Ovary (tissue), 9 donors: ENCODE measurements around the gene DPM3. TPM values are rescaled to one million over a fixed set of nuclear protein-coding genes. Genes with fewer than 3 reads are reported as not detected.

Source experiments
- DNase-seq, 5 donors: peaks; one replicate each; pipeline ENCODE4 v3.0.0-alpha.2; 2019 to 2020
- H3K27ac ChIP-seq, 2 donors: fragments of 200-600 bp; one replicate each; pipeline versions ENCODE4 v1.5.1 to v1.8.0; 2019 to 2022
- H3K27me3 ChIP-seq: fragments of 200-600 bp; one replicate; pipeline ENCODE4 v1.8.0; 2022
- H3K36me3 ChIP-seq: fragments of 200-600 bp; sonication (generic); one replicate; pipeline ENCODE4 v1.5.1; 2019
- H3K4me1 ChIP-seq: one replicate; pipeline ENCODE4 v1.8.1; 2013; ENCODE audit warnings: mild to moderate bottlenecking, moderate library complexity; ENCODE audit not compliant: insufficient read depth
- H3K4me3 ChIP-seq: fragments of 200-600 bp; sonication (generic); one replicate; pipeline ENCODE4 v1.5.1; 2017
- H3K9me3 ChIP-seq, 2 donors: fragments of 200-600 bp in 1 of 2; sonication (generic) in 1 of 2; one replicate each; pipeline versions ENCODE4 v1.5.1 to v1.8.1; 2013 to 2019; ENCODE audit warnings: mild to moderate bottlenecking in 1 of 2, moderate library complexity in 1 of 2
- CTCF ChIP-seq, 3 donors: fragments of 450-650 bp in 2 of 3; fragments of 200-600 bp in 1 of 3; IDR thresholded peaks; one replicate each; pipeline versions ENCODE4 v1.5.1 to v1.8.0; 2016 to 2022; ENCODE audit warnings: antibody characterized with exemption in 3 of 3, mild to moderate bottlenecking in 1 of 3
- EP300 ChIP-seq: sonication (generic); formaldehyde crosslinking; IDR thresholded peaks from one replicate; pipeline ENCODE4 v1.6.1; 2017; ENCODE audit warnings: antibody characterized with exemption
- POLR2A ChIP-seq: fragments of 450-650 bp; IDR thresholded peaks from one replicate; pipeline ENCODE4 v1.6.1; 2017; ENCODE audit warnings: antibody characterized with exemption, mild to moderate bottlenecking, moderate library complexity
- WGBS, 3 donors: extraction: QIAGEN DNeasy Blood & Tissue Kit in 1 of 3; methylation state at CpG; one replicate each; pipeline versions ENCODE4 v1.1.5 to v1.1.7; 2013 to 2017; 5-methylcytosine and 5-hydroxymethylcytosine counted together
- intact Hi-C, 4 donors: fragments of 100-400 bp; cut with DNase I; formaldehyde crosslinking; loops; one replicate each; pipeline versions ENCODE4 v1.11.0 to v1.15.1; 2022 to 2023
- polyA plus RNA-seq, 2 donors: library from polyadenylated mRNA; stranded (reverse); fragments of 200-250 nt in 1 of 2; fragments of 350-450 nt in 1 of 2; fragmentation: Illumina TruSeq in 1 of 2; extraction: RNeasy Lipid Tissue Mini Kit (QIAGEN cat#74804) in 1 of 2; gene quantifications; one replicate each; pipeline ENCODE4 v1.2.3, GENCODE V29; 2013 to 2014
- small RNA-seq: library from RNA; depleted of rRNA; stranded (forward); fragments of <200 nt; gene quantifications from one replicate; pipeline ENCODE3, GENCODE V24; 2016
- total RNA-seq, 7 donors: library from RNA; depleted of rRNA in 2 of 7; stranded (reverse); fragments of >200 nt in 2 of 7; fragmentation: NEBNext Ultra II Directional in 3 of 7; extraction: Animal tissue kit (Norgen Biotek cat#: 25700) in 3 of 7; gene quantifications; one replicate each; pipeline versions ENCODE4 v1.1.0 to v1.2.4, GENCODE V29; 2016 to 2023
- donor health status: DM: no; HTN: no; CAD: no; lungs with moderate emphysema.
- donor health status: DM: no; HTN: no; CAD: no.
- donor health status: Bipolar disorder and iron deficiency.
- donor health status: DM: yes; HTN: yes; CAD: no.
- donor health status: DM: no; HTN: no; CAD: no.
- donor health status: DM: yes; HTN: yes; CAD: no.

Gene DPM3
- total and polyA plus RNA-seq, 9 donors, result 0.70 to 168 (median 85.5) TPM

- 81 to 89% (median 88%) methylated on average over 12 of the region's 12 CpGs for WGBS, 3 donors
- no peak for TF ChIP-seq POLR2A
- no peak for TF ChIP-seq CTCF (IDR thresholded peaks at IDR 0.05)
- no peak for TF ChIP-seq EP300
- H3K27me3 ChIP-seq, result no peaks in the 10 kb centered on the region
- no peak overlapping the region for H3K27ac ChIP-seq
- no peak overlapping the region for H3K4me3 ChIP-seq
- intact Hi-C loops, result loop anchor here (2.0 to 5.0 kb wide), 3 partner anchors 35 to 76 kb away; partner anchors contain the start of gene EFNA1 (in 2 of the 4)
- H3K36me3 ChIP-seq, result no peaks in the 10 kb centered on the region
- peaks cover 8% of the 10 kb centered on the region for H3K4me1 ChIP-seq
- no peaks in the 10 kb centered on the region for H3K9me3 ChIP-seq
- no peak for DNase-seq
These were observed 47.7 kb downstream of the DPM3 start for GRCh38 chr1:155092641-155093040.

- Histone ChIP-seq H3K4me3 (no peak overlapping the region), H3K4me1 (peaks cover 8% of the 10 kb centered on the region), H3K36me3 (no peaks in the 10 kb centered on the region), H3K9me3 (no peaks in the 10 kb centered on the region), H3K27me3 (no peaks in the 10 kb centered on the region), H3K27ac (no peak overlapping the region)
- intact Hi-C loops, result loop anchor here (2.0 to 5.0 kb wide), 3 partner anchors 35 to 77 kb away; partner anchors contain the start of gene EFNA1 (in 2 of the 4)
- TF ChIP-seq EP300 (no peak), CTCF (IDR thresholded peaks at IDR 0.05) (no peak), POLR2A (no peak)
- DNase-seq, result no peak
- 72 to 78% (median 74%) methylated on average over 6 of the region's 6 CpGs for WGBS, 3 donors
These were observed 48.2 kb downstream of the DPM3 start for GRCh38 chr1:155092131-155092530.

- H3K27ac ChIP-seq, result no peak overlapping the region
- TF ChIP-seq CTCF (IDR thresholded peaks at IDR 0.05) (peak; percentile 90 to 93 (median 92)), POLR2A (no peak), EP300 (no peak)
- peaks cover 8% of the 10 kb centered on the region for H3K4me1 ChIP-seq
- DNase-seq, result peak; percentile 70 to 87 (median 82)
- H3K9me3 ChIP-seq, result no peaks in the 10 kb centered on the region
- intact Hi-C loops, result loop anchor here (2.0 to 5.0 kb wide), 3 partner anchors 36 to 77 kb away; partner anchors contain the start of gene EFNA1 (in 2 of the 4)
- no peaks in the 10 kb centered on the region for H3K36me3 ChIP-seq
- 17 to 22% (median 18%) methylated on average over 29 of the region's 29 CpGs for WGBS, 3 donors
- no peak overlapping the region for H3K4me3 ChIP-seq
- H3K27me3 ChIP-seq, result no peaks in the 10 kb centered on the region
These were observed 49.0 kb downstream of the DPM3 start for GRCh38 chr1:155091071-155092051.

Small RNA genes within 50 kb of the gene (small RNA-seq; reads per million reads assigned to genes)
- gene HMGN2P18, result not detected
- not detected for gene RF00019

Other genes with a start within 250 kb of the DPM3 start
- gene PMVK, start 203.8 kb downstream of the DPM3 start, total RNA-seq, result 10 to 100 TPM in 6 of 7 donors, 1 to 10 TPM in 1; 8.6 to 50.7 (median 35.3) TPM
- gene PMVK, start 203.8 kb downstream of the DPM3 start, polyA plus RNA-seq, result 10 to 100 TPM; 21.4 to 30.6 TPM
- 100 to 1,000 TPM in 6 of 7 donors, 10 to 100 TPM in 1; 78.7 to 170 (median 120) TPM for gene PBXIP1, start 184.4 kb downstream of the DPM3 start, total RNA-seq
- gene PBXIP1, start 184.4 kb downstream of the DPM3 start, polyA plus RNA-seq, result 100 to 1,000 TPM; 105 to 151 TPM
- 10 to 100 TPM; 17.2 to 53.0 (median 42.5) TPM for gene PYGO2, start 178.7 kb downstream of the DPM3 start, total RNA-seq
- gene PYGO2, start 178.7 kb downstream of the DPM3 start, polyA plus RNA-seq, result 10 to 100 TPM; 25.0 to 28.8 TPM
- 100 to 1,000 TPM in 1 of 7 donors, 10 to 100 TPM in 6; 36.8 to 183 (median 80.0) TPM for gene SHC1, start 169.8 kb downstream of the DPM3 start, total RNA-seq
- gene SHC1, start 169.8 kb downstream of the DPM3 start, polyA plus RNA-seq, result 100 to 1,000 TPM in 1 of 2 donors, 10 to 100 TPM in 1; 56.8 to 161 TPM
- 10 to 100 TPM; 12.2 to 29.9 (median 24.8) TPM for gene CKS1B, start 165.8 kb downstream of the DPM3 start, total RNA-seq
- 10 to 100 TPM; 41.7 to 55.8 TPM for gene CKS1B, start 165.8 kb downstream of the DPM3 start, polyA plus RNA-seq
- 10 to 100 TPM; 11.1 to 30.0 (median 19.9) TPM for gene FLAD1, start 157.2 kb downstream of the DPM3 start, total RNA-seq
- gene FLAD1, start 157.2 kb downstream of the DPM3 start, polyA plus RNA-seq, result 10 to 100 TPM; 14.2 to 16.4 TPM
- gene LENEP, start 146.9 kb downstream of the DPM3 start, total RNA-seq, result not detected
- not detected for gene LENEP, start 146.9 kb downstream of the DPM3 start, polyA plus RNA-seq
- gene ZBTB7B, start 137.7 kb downstream of the DPM3 start, total RNA-seq, result 10 to 100 TPM; 15.3 to 45.5 (median 33.1) TPM
- 10 to 100 TPM in 1 of 2 donors, 1 to 10 TPM in 1; 3.6 to 18.2 TPM for gene ZBTB7B, start 137.7 kb downstream of the DPM3 start, polyA plus RNA-seq
- gene DCST2, start 106.8 kb downstream of the DPM3 start, total RNA-seq, result 1 to 10 TPM in 4 of 7 donors, under 1 TPM in 2, not detected in 1; 0.45 to 1.4 (median 1.2) TPM
- 1 to 10 TPM in 1 of 2 donors, under 1 TPM in 1; 0.17 to 1.1 TPM for gene DCST2, start 106.8 kb downstream of the DPM3 start, polyA plus RNA-seq
- gene DCST1, start 106.7 kb downstream of the DPM3 start, total RNA-seq, result under 1 TPM in 4 of 7 donors, not detected in 3; 0.22 to 0.80 (median 0.51) TPM
- under 1 TPM in 1 of 2 donors, not detected in 1; 0.06 TPM for gene DCST1, start 106.7 kb downstream of the DPM3 start, polyA plus RNA-seq
- gene ADAM15, start 89.2 kb downstream of the DPM3 start, total RNA-seq, result 100 to 1,000 TPM in 1 of 7 donors, 10 to 100 TPM in 6; 34.8 to 149 (median 67.8) TPM
- 10 to 100 TPM; 17.0 to 61.7 TPM for gene ADAM15, start 89.2 kb downstream of the DPM3 start, polyA plus RNA-seq
- gene EFNA4, start 76.8 kb downstream of the DPM3 start, total RNA-seq, result 10 to 100 TPM in 5 of 7 donors, 1 to 10 TPM in 2; 8.6 to 14.1 (median 12.2) TPM
- gene EFNA4, start 76.8 kb downstream of the DPM3 start, polyA plus RNA-seq, result 10 to 100 TPM in 1 of 2 donors, 1 to 10 TPM in 1; 7.3 to 10.6 TPM
- gene EFNA3, start 61.7 kb downstream of the DPM3 start, total RNA-seq, result 1 to 10 TPM; 1.3 to 3.7 (median 2.4) TPM
- gene EFNA3, start 61.7 kb downstream of the DPM3 start, polyA plus RNA-seq, result 1 to 10 TPM; 1.6 to 2.1 TPM
- gene EFNA1, start 12.7 kb downstream of the DPM3 start, total RNA-seq, result 10 to 100 TPM; 12.1 to 51.6 (median 16.6) TPM
- gene EFNA1, start 12.7 kb downstream of the DPM3 start, polyA plus RNA-seq, result 10 to 100 TPM; 18.6 to 27.3 TPM
- 10 to 100 TPM; 10.8 to 31.4 (median 16.8) TPM for gene SLC50A1, start 4.7 kb downstream of the DPM3 start, total RNA-seq
- 10 to 100 TPM; 19.7 to 50.2 TPM for gene SLC50A1, start 4.7 kb downstream of the DPM3 start, polyA plus RNA-seq
- 100 to 1,000 TPM in 6 of 7 donors, 10 to 100 TPM in 1; 96.5 to 209 (median 158) TPM for gene KRTCAP2, start 32.8 kb upstream of the DPM3 start, total RNA-seq
- 100 to 1,000 TPM; 219 to 499 TPM for gene KRTCAP2, start 32.8 kb upstream of the DPM3 start, polyA plus RNA-seq
- under 1 TPM in 6 of 7 donors, not detected in 1; 0.12 to 0.87 (median 0.54) TPM for gene TRIM46, start 33.3 kb upstream of the DPM3 start, total RNA-seq
- gene TRIM46, start 33.3 kb upstream of the DPM3 start, polyA plus RNA-seq, result under 1 TPM; 0.12 to 0.24 TPM
- gene THBS3, start 67.4 kb upstream of the DPM3 start, total RNA-seq, result 10 to 100 TPM; 19.9 to 50.2 (median 29.1) TPM
- 10 to 100 TPM; 23.1 to 28.2 TPM for gene THBS3, start 67.4 kb upstream of the DPM3 start, polyA plus RNA-seq
- gene MTX1, start 68.2 kb upstream of the DPM3 start, total RNA-seq, result 10 to 100 TPM; 18.5 to 33.4 (median 27.7) TPM
- gene MTX1, start 68.2 kb upstream of the DPM3 start, polyA plus RNA-seq, result 10 to 100 TPM; 15.6 to 35.4 TPM
- 10 to 100 TPM; 10.8 to 22.4 (median 20.2) TPM for gene ENTREP3, start 115.0 kb upstream of the DPM3 start, total RNA-seq
- 10 to 100 TPM in 1 of 2 donors, 1 to 10 TPM in 1; 9.3 to 11.8 TPM for gene ENTREP3, start 115.0 kb upstream of the DPM3 start, polyA plus RNA-seq
- 10 to 100 TPM; 27.1 to 63.0 (median 40.7) TPM for gene SCAMP3, start 121.8 kb upstream of the DPM3 start, total RNA-seq
- 10 to 100 TPM; 40.9 to 46.6 TPM for gene SCAMP3, start 121.8 kb upstream of the DPM3 start, polyA plus RNA-seq
- gene CLK2, start 133.0 kb upstream of the DPM3 start, total RNA-seq, result 10 to 100 TPM; 37.9 to 60.9 (median 50.1) TPM
- gene CLK2, start 133.0 kb upstream of the DPM3 start, polyA plus RNA-seq, result 10 to 100 TPM; 46.4 to 51.3 TPM
- gene HCN3, start 136.9 kb upstream of the DPM3 start, total RNA-seq, result 1 to 10 TPM in 6 of 7 donors, under 1 TPM in 1; 0.69 to 7.1 (median 4.4) TPM
- gene HCN3, start 136.9 kb upstream of the DPM3 start, polyA plus RNA-seq, result 1 to 10 TPM; 2.5 to 2.9 TPM
- gene PKLR, start 160.9 kb upstream of the DPM3 start, total RNA-seq, result under 1 TPM in 1 of 7 donors, not detected in 6; 0.41 TPM
- not detected for gene PKLR, start 160.9 kb upstream of the DPM3 start, polyA plus RNA-seq
- 100 to 1,000 TPM in 2 of 7 donors, 10 to 100 TPM in 5; 50.7 to 177 (median 74.9) TPM for gene FDPS, start 168.3 kb upstream of the DPM3 start, total RNA-seq
- 100 to 1,000 TPM in 1 of 2 donors, 10 to 100 TPM in 1; 80.8 to 423 TPM for gene FDPS, start 168.3 kb upstream of the DPM3 start, polyA plus RNA-seq
- 10 to 100 TPM; 13.5 to 55.6 (median 29.9) TPM for gene RUSC1, start 180.4 kb upstream of the DPM3 start, total RNA-seq
- 10 to 100 TPM; 20.0 to 24.9 TPM for gene RUSC1, start 180.4 kb upstream of the DPM3 start, polyA plus RNA-seq